H1 (cell line): ENCODE results near the gene DNAJC27. TPM values are rescaled to one million over a fixed set of nuclear protein-coding genes. Genes with fewer than 3 reads are reported as not detected.

Experiments
- CTBP2 ChIP-seq: IDR thresholded peaks from 2 replicates; pipeline ENCODE4 v1.7.0; 2011; ENCODE audit warnings: borderline replicate concordance, mild to moderate bottlenecking, moderate library complexity, mixed read lengths, low read length; ENCODE audit not compliant: insufficient read depth, insufficient read length
- SUZ12 ChIP-seq: fragments of 200-600 bp; sonication (generic); IDR thresholded peaks from 2 replicates; pipeline ENCODE4 v1.6.1; 2012; ENCODE audit warnings: mild to moderate bottlenecking, inconsistent platforms, low read length, moderate library complexity, mixed read lengths
- polyA plus RNA-seq, 7 experiments: library from polyadenylated mRNA; depleted of rRNA in 3 of 7; stranded (reverse) in 5 of 7; unstranded in 2 of 7; fragments of >200 nt in 5 of 7; fragments of 200-250 nt in 2 of 7; gene quantifications; 1 replicate in 5 of 7; 2 replicates in 1 of 7; 4 replicates in 1 of 7; pipeline versions ENCODE4 v1.2.1 to v1.2.3, GENCODE V29; 2011 to 2013; ENCODE audit warnings: missing spikeins in 2 of 7, mixed read lengths in 2 of 7
- total RNA-seq: library from RNA; stranded (reverse); fragmentation: NEBNext Ultra II Directional; extraction: Animal tissue kit (Norgen Biotek cat#: 25700); gene quantifications from 2 replicates; pipeline ENCODE4 v1.2.1, GENCODE V29; 2021

The DNAJC27 gene
- total and polyA plus RNA-seq, 2 of the 8 experiments (the other 6 are each of a cell fraction or from before 2014, with no cell fraction given) = 1.4 to 4.5 TPM

GRCh38 chr2:24957976-24958375 is 13.8 kb downstream of the DNAJC27 start (continued):
- no peak for TF ChIP-seq CTBP2
- TF ChIP-seq SUZ12 = no peak
